ENCODE measurements around the gene C10orf90. TPM values are rescaled to one million over a fixed set of nuclear protein-coding genes. Genes with fewer than 3 reads are reported as not detected.

Gene C10orf90
- total and polyA plus RNA-seq, 2 of the 8 experiments (the other 6 are each of a cell fraction or from before 2014, with no cell fraction given) = 0.21 TPM; not detected in 1

GRCh38 chr10:126519185-126519584 lies 151.3 kb downstream of the C10orf90 start:
- 92% methylated on average over 2 of the region's 2 CpGs; no CpG with 5 or more reads in 1 of the 2 experiments for WGBS, 2 experiments (ENCODE audit: extremely low coverage in 1 of 2, insufficient coverage in 1 of 2, insufficient read length in 1 of 2, insufficient replicate concordance in 2 of 2, low coverage in 1 of 2, low lambda C conversion rate in 2 of 2, missing lambda C conversion rate in 1 of 2)
- H3K23me2 ChIP-seq (ENCODE audit: low read depth, low read length) = no peaks in the 10 kb centered on the region; the same call in 1 of the 2 replicates
- H3K14ac ChIP-seq (ENCODE audit: insufficient read length) = no peak overlapping the region
- no peak overlapping the region for H3K18ac ChIP-seq (ENCODE audit: extremely low read depth, low read length)
- no peak overlapping the region for H2AK5ac ChIP-seq (ENCODE audit: low read depth, low read length)
- DNase-seq (ENCODE audit: low read depth in 1 of 2, low spot score in 2 of 2) = no peak
- H3K4ac ChIP-seq (replicated peaks; ENCODE audit: insufficient read length, low read depth, low read length) = no peak overlapping the region
- H3K36me3 ChIP-seq (ENCODE audit: control insufficient read depth in 2 of 4, insufficient read depth in 4 of 4, low read length in 3 of 4) = no peaks in the 10 kb centered on the region
- H2BK120ac ChIP-seq (replicated peaks; ENCODE audit: low read depth, low read length) = no peak overlapping the region
- H3K4me2 ChIP-seq (ENCODE audit: insufficient read depth in 1 of 2, low read depth in 2 of 2, low read length in 2 of 2) = no peak overlapping the region
- no peak overlapping the region for H4K8ac ChIP-seq (ENCODE audit: extremely low read depth, insufficient read depth, low read length)
- no peak overlapping the region for H2BK15ac ChIP-seq (ENCODE audit: low read length)
- H3K79me1 ChIP-seq (ENCODE audit: low read depth, low read length) = no peaks in the 10 kb centered on the region
- H3K9ac ChIP-seq (replicated peaks in 1 of 4; ENCODE audit: extremely low read depth in 1 of 4, low read depth in 3 of 4, low read length in 3 of 4) = no peak overlapping the region
- H3K79me2 ChIP-seq (ENCODE audit: control insufficient read depth in 1 of 2, insufficient read depth in 2 of 2, low read length in 2 of 2) = no peaks in the 10 kb centered on the region
- H3K23ac ChIP-seq (ENCODE audit: insufficient read length) = no peak overlapping the region
- no peak overlapping the region for H3K56ac ChIP-seq (replicated peaks; ENCODE audit: insufficient read length, low read depth, low read length)
- no peaks in the 10 kb centered on the region for H3K27me3 ChIP-seq (replicated peaks in 1 of 4; ENCODE audit: control insufficient read depth in 3 of 4, extremely low read depth in 1 of 4, insufficient read depth in 3 of 4, low read length in 3 of 4)
- H3K27ac ChIP-seq (ENCODE audit: low read depth, low read length) = no peak overlapping the region
- no peak for FAIRE-seq
- no peak overlapping the region for H2BK5ac ChIP-seq (ENCODE audit: low read depth, low read length)
- no peak overlapping the region for H2BK12ac ChIP-seq (ENCODE audit: low read depth, low read length)
- no peaks in the 10 kb centered on the region for H4K20me1 ChIP-seq (replicated peaks in 1 of 2; ENCODE audit: control insufficient read depth in 1 of 2, insufficient read depth in 2 of 2, low read length in 2 of 2)
- no peak overlapping the region for H3K4me3 ChIP-seq (ENCODE audit: extremely low read depth in 1 of 4, insufficient read depth in 2 of 4, low read depth in 3 of 4, low read length in 4 of 4)
- no peak overlapping the region for H2BK20ac ChIP-seq (ENCODE audit: low read length)
- POLR2A ChIA-PET (ENCODE audit: partially characterized antibody) = no interaction called here
- no peak overlapping the region for H2AFZ ChIP-seq (ENCODE audit: low read length)
- no peak for TF ChIP-seq KDM5A (IDR thresholded peaks at IDR 0.05; ENCODE audit: low read length)
- TF ChIP-seq POU5F1 (IDR thresholded peaks at IDR 0.05; ENCODE audit: low read depth, low read length) = no peak
- no peak for TF ChIP-seq POLR2AphosphoS5 (IDR thresholded peaks at IDR 0.05; ENCODE audit: low read depth, low read length)
- TF ChIP-seq, protein P1, sequence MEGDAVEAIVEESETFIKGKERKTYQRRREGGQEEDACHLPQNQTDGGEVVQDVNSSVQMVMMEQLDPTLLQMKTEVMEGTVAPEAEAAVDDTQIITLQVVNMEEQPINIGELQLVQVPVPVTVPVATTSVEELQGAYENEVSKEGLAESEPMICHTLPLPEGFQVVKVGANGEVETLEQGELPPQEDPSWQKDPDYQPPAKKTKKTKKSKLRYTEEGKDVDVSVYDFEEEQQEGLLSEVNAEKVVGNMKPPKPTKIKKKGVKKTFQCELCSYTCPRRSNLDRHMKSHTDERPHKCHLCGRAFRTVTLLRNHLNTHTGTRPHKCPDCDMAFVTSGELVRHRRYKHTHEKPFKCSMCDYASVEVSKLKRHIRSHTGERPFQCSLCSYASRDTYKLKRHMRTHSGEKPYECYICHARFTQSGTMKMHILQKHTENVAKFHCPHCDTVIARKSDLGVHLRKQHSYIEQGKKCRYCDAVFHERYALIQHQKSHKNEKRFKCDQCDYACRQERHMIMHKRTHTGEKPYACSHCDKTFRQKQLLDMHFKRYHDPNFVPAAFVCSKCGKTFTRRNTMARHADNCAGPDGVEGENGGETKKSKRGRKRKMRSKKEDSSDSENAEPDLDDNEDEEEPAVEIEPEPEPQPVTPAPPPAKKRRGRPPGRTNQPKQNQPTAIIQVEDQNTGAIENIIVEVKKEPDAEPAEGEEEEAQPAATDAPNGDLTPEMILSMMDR (IDR thresholded peaks at IDR 0.05; ENCODE audit: control extremely low read depth in 1 of 3, insufficient read depth in 1 of 3, low read depth in 1 of 3, low read length in 3 of 3) = no peak
- TF ChIP-seq RXRA (IDR thresholded peaks at IDR 0.05; ENCODE audit: insufficient read depth, low read depth, low read length) = no peak
- H3K4me1 ChIP-seq (replicated peaks in 1 of 4; ENCODE audit: control insufficient read depth in 3 of 4, insufficient read depth in 4 of 4, low read length in 3 of 4) = no peaks in the 10 kb centered on the region
- no peak overlapping the region for H4K91ac ChIP-seq (replicated peaks; ENCODE audit: insufficient read length, low read length)
- CTCF ChIA-PET (ENCODE audit: partially characterized antibody) = interaction anchor here (0.5 kb wide), 1 partner anchor 72 kb away, joined by 3 read pairs; no protein-coding TSS in a partner anchor
- no peak overlapping the region for H4K5ac ChIP-seq (ENCODE audit: insufficient read length, low read depth, low read length)
- H3K9me3 ChIP-seq (ENCODE audit: insufficient read depth in 2 of 2, low read depth in 1 of 2, low read length in 1 of 2) = no peaks in the 10 kb centered on the region

Data from H1 (cell line).